Midbrain (tissue), 1 donor: ENCODE measurements around the gene PPP1R9B.

Experiments used
- DNase-seq: peaks from one replicate; lab custom pipeline; 2025; lab: John Stamatoyannopoulos, UW

Gene PPP1R9B, protein sequence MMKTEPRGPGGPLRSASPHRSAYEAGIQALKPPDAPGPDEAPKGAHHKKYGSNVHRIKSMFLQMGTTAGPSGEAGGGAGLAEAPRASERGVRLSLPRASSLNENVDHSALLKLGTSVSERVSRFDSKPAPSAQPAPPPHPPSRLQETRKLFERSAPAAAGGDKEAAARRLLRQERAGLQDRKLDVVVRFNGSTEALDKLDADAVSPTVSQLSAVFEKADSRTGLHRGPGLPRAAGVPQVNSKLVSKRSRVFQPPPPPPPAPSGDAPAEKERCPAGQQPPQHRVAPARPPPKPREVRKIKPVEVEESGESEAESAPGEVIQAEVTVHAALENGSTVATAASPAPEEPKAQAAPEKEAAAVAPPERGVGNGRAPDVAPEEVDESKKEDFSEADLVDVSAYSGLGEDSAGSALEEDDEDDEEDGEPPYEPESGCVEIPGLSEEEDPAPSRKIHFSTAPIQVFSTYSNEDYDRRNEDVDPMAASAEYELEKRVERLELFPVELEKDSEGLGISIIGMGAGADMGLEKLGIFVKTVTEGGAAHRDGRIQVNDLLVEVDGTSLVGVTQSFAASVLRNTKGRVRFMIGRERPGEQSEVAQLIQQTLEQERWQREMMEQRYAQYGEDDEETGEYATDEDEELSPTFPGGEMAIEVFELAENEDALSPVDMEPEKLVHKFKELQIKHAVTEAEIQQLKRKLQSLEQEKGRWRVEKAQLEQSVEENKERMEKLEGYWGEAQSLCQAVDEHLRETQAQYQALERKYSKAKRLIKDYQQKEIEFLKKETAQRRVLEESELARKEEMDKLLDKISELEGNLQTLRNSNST

DNA sequence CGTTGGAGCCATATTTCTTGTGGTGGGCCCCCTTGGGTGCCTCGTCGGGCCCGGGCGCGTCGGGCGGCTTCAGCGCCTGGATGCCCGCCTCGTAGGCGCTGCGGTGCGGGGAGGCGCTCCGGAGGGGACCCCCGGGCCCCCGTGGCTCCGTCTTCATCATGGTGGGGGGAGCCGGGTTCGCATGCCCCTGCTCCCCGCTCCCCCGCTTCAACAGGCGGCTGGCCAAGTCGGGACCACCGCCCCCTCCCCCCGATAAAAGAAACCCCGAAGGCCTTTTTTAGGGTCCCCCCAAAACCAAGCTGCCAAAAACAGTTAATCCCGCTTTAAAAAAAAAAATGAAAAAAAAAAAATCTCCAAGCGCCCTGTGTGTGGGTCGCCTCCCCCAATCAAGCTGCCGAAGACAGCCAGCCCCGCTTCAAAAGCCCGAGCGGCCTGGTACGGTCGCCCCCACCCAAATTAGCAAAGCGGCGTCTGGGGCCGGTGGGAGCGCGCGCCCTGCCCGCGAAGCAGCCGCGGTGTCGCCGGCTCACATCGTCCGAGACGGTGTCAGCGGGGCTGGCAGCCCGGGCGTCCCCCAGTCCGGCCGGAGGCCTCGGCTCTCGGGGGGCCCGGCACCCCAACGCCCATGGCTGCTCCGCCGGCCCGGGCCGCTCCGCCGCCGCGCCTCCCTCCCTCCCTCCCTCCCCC lies at the start of gene PPP1R9B:
Gene PPP1R9B (minus strand): TSS at position 324 of the 687 bp plus-strand sequence. CDS start 164 bp downstream, at position 160.
- no peak for DNase-seq

DNA sequence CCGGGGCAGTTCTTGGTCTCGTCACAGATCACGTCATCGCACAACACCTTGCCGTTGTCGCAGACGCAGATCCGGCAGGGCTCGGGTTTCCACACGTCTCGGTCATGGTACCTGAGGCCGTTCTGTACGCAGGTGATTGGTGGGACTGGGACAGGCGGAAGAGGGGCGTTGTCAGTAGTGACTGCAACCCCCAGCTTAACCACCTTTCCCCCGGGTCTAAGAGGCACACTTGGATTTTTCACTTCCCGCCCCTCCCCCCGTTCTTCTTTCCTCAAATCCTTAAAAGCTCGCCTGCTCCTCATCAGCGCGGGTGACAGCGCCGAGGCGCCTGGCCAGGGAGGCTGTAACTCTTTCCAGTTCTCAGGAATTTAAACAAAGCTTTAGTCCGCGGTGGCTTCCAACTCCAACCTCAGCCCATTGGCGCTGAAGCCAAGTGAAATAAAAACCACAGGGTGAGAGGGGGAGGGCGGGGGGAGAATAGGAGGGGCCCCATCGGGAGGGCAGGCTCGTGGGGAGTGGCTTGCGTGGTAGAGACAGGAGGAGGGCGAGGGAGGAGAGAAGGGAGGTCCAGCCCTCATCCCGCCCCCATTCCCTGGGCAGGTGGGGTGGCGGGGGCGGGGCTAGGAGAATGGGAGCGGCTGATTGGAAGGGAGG lies 49.5 kb upstream of the PPP1R9B start:
- peak; percentile 33 for DNase-seq

DNA sequence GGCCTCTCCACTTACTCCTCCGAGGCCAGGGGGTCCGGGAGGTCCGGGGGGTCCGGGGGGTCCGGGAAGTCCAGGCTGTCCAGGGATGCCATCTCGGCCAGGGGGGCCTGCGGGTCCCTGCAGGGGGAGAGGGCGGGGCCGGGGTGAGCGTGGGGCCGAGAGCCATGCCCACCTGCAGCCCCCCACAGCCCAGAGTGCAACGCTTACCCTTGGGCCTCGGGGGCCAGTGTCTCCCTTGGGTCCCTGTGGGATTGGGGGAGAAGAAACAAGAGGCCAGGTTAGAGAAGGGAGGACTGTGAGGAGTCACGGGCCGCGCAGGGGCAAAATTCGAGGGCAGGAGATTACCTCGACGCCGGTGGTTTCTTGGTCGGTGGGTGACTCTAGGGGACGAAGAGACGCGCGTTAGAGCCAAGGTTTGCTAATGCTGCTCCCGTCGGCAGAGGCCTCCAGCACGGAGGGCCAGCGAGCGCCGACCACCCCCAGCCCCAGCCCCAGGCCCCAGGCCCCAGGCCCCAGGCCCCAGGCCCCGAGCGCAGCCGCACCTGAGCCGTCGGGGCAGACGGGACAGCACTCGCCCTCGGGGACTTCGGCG lies 48.8 kb upstream of the PPP1R9B start:
- no peak for DNase-seq

DNA sequence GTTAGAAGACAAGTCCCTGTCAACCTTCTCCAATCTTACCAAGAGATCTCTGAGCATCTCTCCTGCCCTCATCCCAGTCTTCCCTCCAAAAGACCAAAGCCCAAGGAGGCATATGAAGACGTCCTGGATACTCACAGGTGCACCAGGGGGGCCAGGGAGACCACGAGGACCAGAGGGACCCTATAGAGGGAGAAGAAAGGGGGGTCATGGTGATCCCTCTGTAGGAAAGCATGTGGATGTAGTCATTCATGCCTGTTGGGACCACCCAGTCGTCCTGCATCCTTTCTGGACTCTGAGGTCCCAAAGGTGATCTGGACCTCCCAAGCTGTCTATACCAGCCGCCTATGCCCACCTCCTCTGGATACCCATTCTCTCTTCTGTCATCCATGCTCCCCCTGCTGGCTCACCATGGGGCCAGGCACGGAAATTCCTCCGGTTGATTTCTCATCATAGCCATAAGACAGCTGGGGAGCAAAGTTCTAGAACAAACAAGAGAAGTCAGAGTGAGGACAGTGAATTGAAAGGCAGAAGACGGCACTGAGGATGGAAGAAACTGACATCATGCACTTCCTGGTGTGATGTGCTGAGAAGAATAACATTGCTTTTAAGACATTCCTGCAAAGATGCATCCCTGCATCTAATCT lies 47.7 kb upstream of the PPP1R9B start:
- peak; percentile 11 for DNase-seq

DNA sequence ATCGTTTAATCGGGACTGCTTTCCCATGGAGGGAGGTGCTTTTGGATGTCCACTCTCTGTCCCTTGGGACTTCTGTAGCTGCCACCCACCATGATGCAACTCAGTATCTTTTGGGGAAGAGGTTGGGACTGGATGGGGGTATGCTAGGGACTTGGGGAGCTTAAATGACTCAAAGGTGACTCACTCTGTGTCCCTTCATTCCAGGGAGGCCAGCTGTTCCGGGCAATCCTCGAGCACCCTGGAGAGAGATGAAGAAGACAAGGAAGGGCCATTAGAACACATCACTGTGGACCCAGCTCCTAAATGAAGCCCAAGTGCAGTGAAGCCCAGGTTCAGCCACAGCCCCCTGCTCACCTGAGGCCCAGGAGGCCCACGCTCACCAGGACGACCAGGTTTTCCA lies 46.3 kb upstream of the PPP1R9B start:
- no peak for DNase-seq

DNA sequence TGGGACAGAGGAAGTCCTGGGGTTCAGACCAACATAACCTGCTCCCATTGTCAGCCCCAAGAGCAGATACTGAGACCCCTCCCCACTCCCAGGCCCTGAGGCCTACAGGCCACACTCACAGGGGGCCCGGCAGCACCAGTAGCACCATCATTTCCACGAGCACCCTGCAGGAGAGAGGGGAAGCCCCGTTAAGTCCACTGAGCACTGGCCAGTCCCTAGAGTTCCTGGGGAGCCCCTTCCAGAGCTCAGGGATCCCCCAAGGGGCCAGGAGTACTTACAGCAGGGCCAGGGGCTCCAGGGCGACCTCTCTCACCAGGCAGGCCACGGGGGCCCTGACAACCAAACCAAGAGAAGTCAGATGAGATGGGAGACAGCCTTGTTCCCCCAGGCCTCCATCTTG lies 45.6 kb upstream of the PPP1R9B start:
- no peak for DNase-seq

DNA sequence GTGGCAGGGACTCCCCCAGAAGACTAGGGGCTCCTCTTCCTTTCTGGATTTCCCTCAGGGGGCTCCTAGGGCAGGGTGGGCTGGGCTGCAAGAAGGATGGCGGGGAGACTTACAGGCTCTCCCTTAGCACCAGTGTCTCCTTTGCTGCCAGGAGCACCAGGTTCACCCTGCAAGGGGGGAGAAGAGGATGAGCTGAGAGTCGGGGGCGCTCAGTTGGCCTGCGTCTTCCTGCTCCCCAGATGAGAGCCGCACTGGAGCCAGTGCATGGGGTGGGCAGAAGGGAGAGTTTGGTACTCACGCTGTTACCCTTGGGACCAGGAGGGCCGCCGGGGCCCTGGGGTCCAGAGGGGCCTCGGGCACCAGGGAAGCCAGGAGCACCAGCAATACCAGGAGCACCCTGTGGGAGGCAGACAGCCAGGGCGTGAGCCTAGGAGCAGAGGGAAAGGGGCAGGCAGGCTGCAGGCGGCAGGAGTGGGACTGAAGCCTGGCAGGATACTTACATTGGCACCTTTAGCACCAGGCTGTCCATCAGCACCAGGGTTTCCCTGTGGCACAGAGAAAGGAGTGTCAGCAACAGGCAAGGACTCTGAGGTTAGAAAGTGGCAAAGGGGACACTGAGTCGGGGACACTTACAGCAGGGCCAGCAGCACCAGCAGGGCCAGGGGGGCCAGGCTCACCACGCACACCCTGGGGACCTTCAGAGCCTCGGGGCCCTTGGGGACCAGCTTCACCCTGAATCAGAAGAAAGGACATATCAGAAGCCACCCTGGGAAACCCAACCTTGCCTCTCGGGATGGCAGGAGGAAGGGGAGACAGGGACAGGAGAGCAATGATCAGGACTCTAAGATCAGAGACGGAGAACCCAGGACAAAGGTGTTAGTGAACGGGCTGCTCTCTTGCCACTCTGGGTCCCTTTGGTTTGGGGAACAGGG lies 44.7 kb upstream of the PPP1R9B start:
- DNase-seq: no peak

DNA sequence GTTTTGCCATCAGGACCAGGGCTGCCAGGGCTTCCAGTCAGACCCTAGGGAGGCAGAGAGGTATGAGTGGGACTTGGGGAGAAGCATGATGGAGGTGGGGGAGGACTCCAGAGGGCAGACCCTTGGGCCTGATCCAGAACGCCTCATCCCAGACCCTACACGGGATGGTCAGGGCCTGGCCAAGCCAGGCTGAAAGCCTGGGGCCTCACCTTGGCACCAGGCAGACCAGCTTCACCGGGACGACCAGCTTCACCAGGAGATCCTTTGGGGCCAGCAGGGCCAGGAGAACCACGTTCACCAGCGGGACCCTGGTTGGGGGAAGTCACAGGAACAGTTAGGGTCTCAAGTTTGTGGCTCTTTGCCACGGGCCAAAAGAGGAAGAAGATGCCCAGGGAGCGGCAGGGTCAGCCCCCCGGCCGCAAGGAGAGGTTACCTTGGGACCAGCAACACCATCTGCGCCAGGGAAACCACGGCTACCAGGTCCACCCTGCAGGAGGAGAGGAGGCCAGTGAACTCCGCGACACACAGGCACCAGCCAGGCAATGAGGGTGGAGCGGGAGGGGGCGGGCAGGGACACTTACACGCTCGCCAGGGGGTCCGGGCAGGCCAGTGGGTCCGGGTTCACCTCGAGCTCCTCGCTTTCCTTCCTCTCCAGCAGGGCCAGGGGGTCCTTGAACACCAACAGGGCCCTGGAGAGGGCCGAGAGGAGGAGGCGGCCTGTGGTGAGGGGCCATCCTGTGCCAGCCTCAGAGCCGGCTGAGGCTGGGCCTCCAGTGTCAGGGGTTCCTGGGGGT lies 43.9 kb upstream of the PPP1R9B start:
- DNase-seq: no peak

DNA sequence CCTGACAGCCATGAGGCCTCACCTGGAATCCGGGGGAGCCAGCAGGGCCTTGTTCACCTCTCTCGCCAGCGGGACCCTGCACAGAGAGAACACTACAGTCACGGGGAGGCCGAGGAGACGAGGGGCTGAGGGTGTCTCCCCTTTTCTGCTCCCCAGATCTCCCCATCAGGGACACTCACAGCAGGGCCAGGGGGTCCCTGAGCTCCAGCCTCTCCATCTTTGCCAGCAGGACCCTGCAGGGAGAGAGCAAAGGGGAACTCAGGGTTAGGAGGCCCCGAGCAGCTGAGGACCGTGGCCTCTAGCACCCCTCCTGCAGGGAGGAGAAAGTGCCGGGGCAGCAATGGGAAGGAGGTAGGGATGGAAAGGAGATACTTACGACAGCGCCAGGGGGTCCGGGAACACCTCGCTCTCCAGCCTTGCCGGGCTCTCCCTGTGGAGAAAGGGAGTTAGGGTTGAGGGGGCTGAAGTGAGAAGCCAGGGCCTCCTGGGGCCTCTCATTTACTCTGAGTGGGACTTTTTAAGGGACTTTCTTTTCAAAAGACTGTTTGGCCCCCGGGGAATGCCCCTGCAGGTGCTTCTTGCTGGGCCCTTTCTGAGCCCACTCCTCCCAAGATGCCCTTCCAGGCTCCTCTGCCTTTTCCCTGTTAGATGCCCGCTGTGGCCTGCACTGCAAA lies 42.3 kb upstream of the PPP1R9B start:
- no peak for DNase-seq

DNA sequence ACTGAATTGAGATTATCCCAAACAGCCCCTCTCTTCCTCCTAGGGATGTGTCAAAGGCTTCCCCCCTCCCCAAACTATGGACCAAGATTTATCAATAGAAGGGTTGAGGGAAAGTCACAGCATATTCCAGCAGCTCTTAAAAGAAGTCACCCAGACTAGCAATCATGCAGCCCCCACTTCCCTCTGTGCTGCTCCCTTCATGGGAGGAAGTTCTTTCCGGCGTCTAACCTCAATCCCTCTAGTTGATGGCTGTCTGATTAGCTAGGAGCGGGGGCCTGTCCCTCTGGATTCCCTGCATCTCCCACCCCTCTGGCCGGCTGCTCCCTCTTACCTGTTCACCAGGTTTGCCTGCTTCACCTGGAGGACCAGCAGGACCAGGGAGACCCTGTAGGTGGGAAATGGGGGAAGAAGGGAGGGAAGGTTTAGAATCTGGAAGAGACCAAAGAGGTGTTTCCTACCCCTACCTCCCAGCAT lies 41.7 kb upstream of the PPP1R9B start:
- DNase-seq: no peak

DNA sequence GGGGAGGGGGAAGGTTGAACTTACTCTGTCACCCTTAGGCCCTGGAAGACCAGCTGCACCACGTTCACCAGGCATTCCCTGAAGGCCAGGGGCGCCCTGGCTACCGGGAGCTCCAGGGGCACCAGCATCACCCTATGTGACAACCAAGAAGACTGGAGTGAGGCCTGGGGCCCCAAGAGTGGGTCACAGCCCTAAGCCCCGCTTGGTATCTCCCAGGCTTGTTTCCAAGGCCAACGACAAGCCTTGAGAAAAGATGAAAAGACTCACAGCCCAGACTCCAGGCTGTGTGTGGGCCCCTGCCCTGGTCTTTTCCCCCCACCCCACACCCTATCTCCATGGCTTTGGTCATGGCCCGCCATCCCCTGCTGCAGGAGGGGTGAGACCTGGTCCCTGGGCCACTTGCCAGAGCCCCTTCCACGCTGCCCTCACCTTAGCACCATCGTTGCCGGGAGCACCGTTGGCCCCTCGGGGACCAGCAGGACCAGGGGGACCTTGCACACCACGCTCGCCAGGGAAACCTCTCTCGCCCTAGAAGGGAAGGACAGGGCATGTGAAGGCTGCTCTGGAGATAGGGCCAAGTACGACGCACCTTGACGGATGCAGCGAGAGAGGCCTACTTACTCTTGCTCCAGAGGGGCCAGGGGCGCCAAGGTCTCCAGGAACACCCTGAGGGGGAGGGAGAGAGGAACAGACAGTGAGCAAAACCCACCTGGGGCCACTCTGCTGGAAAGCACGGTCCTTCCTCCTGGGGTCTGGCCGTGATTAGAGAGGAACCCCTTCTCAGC lies 41.1 kb upstream of the PPP1R9B start:
- no peak for DNase-seq

DNA sequence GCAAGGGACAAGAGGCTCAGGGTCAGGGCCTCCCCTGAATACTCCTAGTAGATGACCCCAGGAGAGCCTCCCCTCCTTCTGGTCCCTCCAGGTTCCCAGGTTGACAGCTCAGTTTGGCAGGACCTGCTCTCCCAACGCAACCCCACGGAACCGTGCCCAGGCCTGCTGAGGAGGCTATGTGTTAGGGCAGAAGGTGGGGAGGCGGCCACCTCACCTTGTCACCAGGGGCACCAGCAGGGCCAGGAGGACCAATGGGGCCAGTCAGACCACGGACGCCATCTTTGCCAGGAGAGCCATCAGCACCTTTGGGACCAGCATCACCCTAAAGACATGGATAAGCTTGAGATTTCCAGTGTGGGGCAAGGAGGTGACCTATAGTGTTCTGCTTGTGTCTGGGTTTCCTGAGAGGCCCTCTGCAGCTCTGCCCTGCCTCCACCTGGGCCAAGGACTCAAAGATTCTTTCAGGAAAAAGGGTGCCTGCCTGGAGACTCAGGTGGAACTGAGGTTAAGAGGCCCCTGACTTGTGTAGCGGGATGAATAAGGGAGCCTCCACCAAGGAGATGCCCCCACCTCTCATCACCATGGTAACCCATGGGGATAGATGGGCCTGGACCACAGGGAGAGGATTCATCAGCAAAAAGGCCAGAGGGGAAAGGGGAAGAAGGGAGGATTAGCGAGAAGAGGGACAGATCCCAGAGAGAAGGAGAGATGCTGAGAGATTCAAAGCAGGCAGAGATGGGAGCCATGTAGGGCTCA lies 40.3 kb upstream of the PPP1R9B start:
- DNase-seq: no peak

DNA sequence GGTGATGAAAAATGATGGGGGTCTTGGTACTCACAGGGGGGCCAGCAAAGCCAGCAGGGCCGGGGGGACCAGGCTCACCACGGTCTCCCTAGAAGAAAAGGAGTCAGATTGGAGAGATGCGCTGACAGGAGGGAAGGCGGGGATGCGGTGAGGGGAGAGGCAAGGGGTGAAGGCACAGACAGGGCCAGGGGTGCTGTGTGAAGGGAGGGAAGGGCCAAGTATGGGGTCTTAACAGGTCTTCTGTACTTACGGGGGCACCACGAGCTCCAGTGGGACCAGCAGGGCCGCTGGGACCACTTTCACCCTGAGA lies 39.8 kb upstream of the PPP1R9B start:
- no peak for DNase-seq

DNA sequence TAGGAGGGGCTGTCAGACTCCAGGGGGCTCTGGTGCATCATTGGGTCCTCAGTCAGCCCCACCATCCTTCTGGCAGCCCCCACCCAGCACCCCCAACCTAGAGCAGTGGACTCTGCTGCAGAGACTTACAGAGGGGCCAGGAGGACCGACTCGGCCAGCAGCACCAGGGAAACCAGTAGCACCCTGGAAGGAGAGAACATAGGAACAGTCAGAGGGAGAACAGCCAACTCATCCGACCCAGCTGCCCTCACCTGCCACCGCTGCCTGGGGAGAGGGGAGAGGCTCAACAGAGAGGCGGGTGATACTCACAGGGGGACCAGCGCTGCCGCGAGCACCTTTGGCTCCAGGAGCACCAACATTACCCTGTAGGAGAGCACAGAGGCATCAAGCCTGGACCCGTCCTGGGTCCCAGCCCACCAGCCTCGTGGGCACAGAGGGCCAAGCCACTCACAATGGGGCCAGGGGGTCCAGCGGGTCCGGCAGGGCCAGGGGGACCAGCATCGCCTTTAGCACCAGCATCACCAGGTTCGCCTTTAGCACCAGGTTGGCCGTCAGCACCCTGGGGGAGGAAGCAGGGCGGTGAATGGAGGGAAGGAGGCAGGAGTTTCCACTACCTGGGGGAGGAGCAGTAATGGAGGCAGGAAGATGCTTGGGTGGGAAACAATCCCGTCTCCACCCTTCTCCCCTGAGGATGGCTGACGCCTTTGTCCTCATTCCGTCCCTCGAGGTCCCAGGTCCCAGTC lies 39.2 kb upstream of the PPP1R9B start:
- DNase-seq: no peak

DNA sequence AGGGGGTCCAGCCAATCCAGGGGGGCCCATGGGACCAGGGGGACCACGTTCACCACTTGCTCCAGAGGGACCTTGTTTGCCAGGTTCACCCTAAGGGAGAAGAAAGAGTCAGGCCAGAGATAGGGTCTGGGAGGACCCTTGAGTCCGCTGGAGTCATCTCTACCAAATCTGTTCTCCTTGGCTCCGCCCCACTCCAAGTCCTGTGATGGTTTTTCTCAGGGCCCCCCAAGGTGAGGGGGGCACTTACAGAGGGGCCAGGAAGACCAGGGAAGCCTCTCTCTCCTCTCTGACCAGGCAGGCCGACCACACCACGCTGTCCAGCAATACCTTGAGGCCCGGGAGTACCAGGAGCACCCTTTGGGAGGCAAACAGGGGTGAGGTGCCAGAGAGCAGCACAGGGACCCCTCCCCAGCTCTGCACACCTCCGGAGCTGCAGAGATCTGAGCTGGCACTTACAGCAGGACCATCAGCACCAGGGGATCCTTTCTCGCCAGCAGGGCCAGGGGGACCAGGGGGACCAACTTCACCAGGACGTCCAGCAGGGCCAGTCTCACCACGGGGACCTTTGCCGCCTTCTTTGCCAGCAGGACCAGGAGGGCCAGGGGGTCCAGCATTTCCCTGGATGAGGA lies 38.6 kb upstream of the PPP1R9B start:
- no peak for DNase-seq

DNA sequence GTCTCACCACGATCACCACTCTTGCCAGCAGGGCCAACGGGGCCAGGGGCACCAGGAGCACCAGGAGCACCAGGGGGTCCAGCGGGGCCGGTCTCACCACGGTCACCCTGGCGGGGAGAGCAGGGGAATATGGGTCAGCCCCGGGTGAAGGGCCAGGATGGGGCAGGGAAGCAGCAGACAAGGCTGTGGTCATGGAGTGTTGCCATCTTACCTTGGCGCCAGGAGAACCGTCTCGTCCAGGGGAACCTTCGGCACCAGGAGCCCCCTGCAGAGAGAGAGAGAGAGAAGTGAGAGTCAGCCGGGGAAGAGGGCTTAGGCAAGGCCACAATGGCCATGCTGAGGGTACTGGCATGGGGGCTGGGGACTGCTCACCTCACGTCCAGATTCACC lies 38.0 kb upstream of the PPP1R9B start:
- DNase-seq: no peak
